IMR-90 (cell line): Measurements from ENCODE around the gene AMIGO3. TPM values are rescaled to one million over a fixed set of nuclear protein-coding genes. Genes with fewer than 3 reads are reported as not detected.

Source experiments
- ATAC-seq: fragments of 200-7000 bp; cut with Tn5 transposase; 2 replicates; pipeline ENCODE4 v1.9.1; 2020; ENCODE audit warnings: low read depth, mild to moderate bottlenecking, moderate library complexity
- BruUV-seq: library from RNA; stranded (reverse); fragments of 400-500 nt; replicated peaks from 2 replicates; lab custom pipeline; 2021; lab: Mats Ljungman, UMichigan
- CTCF ChIA-PET: fragments of 300-600 bp; formaldehyde crosslinking; extraction: SDS; loops from one replicate; lab custom pipeline; 2021; ENCODE audit warnings: antibody characterized with exemption; lab: Yijun Ruan, JAX
- POLR2A ChIA-PET: fragments of 300-600 bp; sonication (Branson Sonifier 250); formaldehyde crosslinking; loops from one replicate; lab custom pipeline; 2022; ENCODE audit warnings: antibody characterized with exemption; ENCODE audit not compliant: unreplicated experiment; lab: Charles Lee
- DNase-seq: peaks from one replicate; pipeline ENCODE4 v3.0.0; 2013
- H2AFZ ChIP-seq: replicated peaks from 2 replicates; pipeline ENCODE3; 2013; ENCODE audit warnings: low read length, mild to moderate bottlenecking; ENCODE audit not compliant: poor library complexity
- H2AK5ac ChIP-seq: 2 replicates; pipeline ENCODE4 v1.6.1; 2013; ENCODE audit warnings: low read depth, low read length, inconsistent platforms
- H2AK9ac ChIP-seq: replicated peaks from 2 replicates; pipeline ENCODE3; 2013; ENCODE audit warnings: mild to moderate bottlenecking, low read depth, low read length, moderate library complexity; ENCODE audit not compliant: poor library complexity
- H2BK120ac ChIP-seq: 2 replicates; pipeline ENCODE4 v1.6.1; 2013; ENCODE audit warnings: low read depth, low read length, inconsistent platforms
- H2BK15ac ChIP-seq: 3 replicates; pipeline ENCODE4 v1.6.1; 2013; ENCODE audit warnings: low read depth, low read length, inconsistent platforms
- H2BK20ac ChIP-seq: 2 replicates; pipeline ENCODE4 v1.6.1; 2013; ENCODE audit warnings: low read depth, mild to moderate bottlenecking, inconsistent platforms, low read length, moderate library complexity
- H2BK5ac ChIP-seq: 2 replicates; pipeline ENCODE4 v1.6.1; 2013; ENCODE audit warnings: mild to moderate bottlenecking, low read depth, low read length, inconsistent platforms; ENCODE audit not compliant: poor library complexity, severe bottlenecking
- H3K14ac ChIP-seq: replicated peaks from 2 replicates; pipeline ENCODE4 v1.6.1; 2013; ENCODE audit warnings: low read depth, low read length, inconsistent platforms
- H3K18ac ChIP-seq: 2 replicates; pipeline ENCODE4 v1.6.1; 2013; ENCODE audit warnings: low read depth, low read length, control low read depth
- H3K23ac ChIP-seq: 2 replicates; pipeline ENCODE4 v1.6.1; 2013; ENCODE audit warnings: low read depth, low read length, inconsistent platforms
- H3K27ac ChIP-seq: 2 replicates; pipeline ENCODE4 v1.5.1; 2013; ENCODE audit warnings: mild to moderate bottlenecking, control low read depth, low read length; ENCODE audit not compliant: insufficient read depth
- H3K27me3 ChIP-seq: 2 replicates; pipeline ENCODE4 v1.6.1; 2013; ENCODE audit warnings: low read length; ENCODE audit not compliant: control insufficient read depth, insufficient read depth
- H3K36me3 ChIP-seq: 2 replicates; pipeline ENCODE4 v1.6.1; 2013; ENCODE audit warnings: low read length, mixed read lengths; ENCODE audit not compliant: control insufficient read depth, insufficient read depth
- H3K4ac ChIP-seq: 2 replicates; pipeline ENCODE4 v1.6.1; 2013; ENCODE audit warnings: low read depth, low read length, inconsistent platforms
- H3K4me1 ChIP-seq: 2 replicates; pipeline ENCODE4 v1.6.1; 2013; ENCODE audit warnings: low read length, mixed read lengths; ENCODE audit not compliant: control insufficient read depth, insufficient read depth
- H3K4me2 ChIP-seq: 2 replicates; pipeline ENCODE4 v1.6.1; 2013; ENCODE audit warnings: low read depth, mild to moderate bottlenecking, control low read depth, low read length, moderate library complexity
- H3K4me3 ChIP-seq: 2 replicates; pipeline ENCODE4 v1.5.1; 2013; ENCODE audit warnings: low read depth, mild to moderate bottlenecking, control low read depth, low read length, moderate library complexity; ENCODE audit not compliant: insufficient read depth
- H3K56ac ChIP-seq: 2 replicates; pipeline ENCODE4 v1.6.1; 2013; ENCODE audit warnings: low read length, inconsistent platforms; ENCODE audit not compliant: insufficient read depth; ENCODE audit errors: extremely low read depth
- H3K79me1 ChIP-seq, 2 experiments: 2 replicates each; pipeline ENCODE4 v1.6.1; 2013; ENCODE audit warnings: low read length in 2 of 2, inconsistent platforms in 1 of 2, low read depth in 1 of 2
- H3K9ac ChIP-seq: 2 replicates; pipeline ENCODE4 v1.6.1; 2013; ENCODE audit warnings: low read depth, low read length, control low read depth
- H3K9me1 ChIP-seq: 2 replicates; pipeline ENCODE4 v1.6.1; 2013; ENCODE audit warnings: low read length, inconsistent platforms; ENCODE audit not compliant: insufficient read depth
- H3K9me3 ChIP-seq: 2 replicates; pipeline ENCODE4 v1.6.1; 2013; ENCODE audit warnings: low read length; ENCODE audit not compliant: control insufficient read depth, insufficient read depth
- H4K20me1 ChIP-seq: 2 replicates; pipeline ENCODE4 v1.6.1; 2013; ENCODE audit warnings: low read length, inconsistent platforms; ENCODE audit not compliant: insufficient read depth
- H4K5ac ChIP-seq: 2 replicates; pipeline ENCODE4 v1.6.1; 2013; ENCODE audit warnings: mild to moderate bottlenecking, low read depth, low read length, control low read depth
- H4K8ac ChIP-seq, 2 experiments: 2 replicates each; pipeline ENCODE4 v1.6.1; 2013; ENCODE audit warnings: low read depth in 2 of 2, low read length in 2 of 2, control low read depth in 1 of 2, inconsistent platforms in 1 of 2
- H4K91ac ChIP-seq: 2 replicates; pipeline ENCODE4 v1.6.1; 2013; ENCODE audit warnings: low read depth, low read length, inconsistent platforms; ENCODE audit not compliant: insufficient read depth
- CEBPB ChIP-seq: IDR thresholded peaks from 2 replicates; pipeline ENCODE4 v1.6.1; 2012; ENCODE audit warnings: low read depth, low read length, improper control_type of control experiment
- WGBS, 2 experiments: methylation state at CpG; one replicate each; pipeline versions ENCODE4 v1.1.5 to v1.1.7; 2013; ENCODE audit warnings: missing lambda C conversion rate in 2 of 2; ENCODE audit not compliant: insufficient read length in 1 of 2; ENCODE audit errors: extremely low coverage in 2 of 2; 5-methylcytosine and 5-hydroxymethylcytosine counted together
- dilution Hi-C: fragments of 300-500 bp; cut with HindIII; formaldehyde crosslinking; loops from one replicate; pipeline ENCODE4 v1.14.3; 2018; ENCODE audit warnings: low sequenced_read_pairs; ENCODE audit not compliant: unreplicated experiment
- in situ Hi-C: fragments of 300-500 bp; cut with MboI; formaldehyde crosslinking; loops from 3 replicates; pipeline ENCODE4 v1.14.3; 2019; ENCODE audit warnings: low sequenced_read_pairs, inconsistent platforms, mixed read lengths
- intact Hi-C: fragments of 100-400 bp; cut with micrococcal nuclease; formaldehyde crosslinking; loops from 2 replicates; pipeline ENCODE4 v1.10.0; 2022
- polyA plus RNA-seq, 3 experiments: library from polyadenylated mRNA; depleted of rRNA; stranded (reverse); fragments of >200 nt; gene quantifications; 2 replicates each; pipeline ENCODE4 v1.2.3, GENCODE V29; 2012; ENCODE audit warnings: low replicate concordance in 1 of 3
- total RNA-seq: library from RNA; depleted of rRNA; stranded (reverse); fragments of >200 nt; gene quantifications from 2 replicates; pipeline ENCODE4 v1.2.3, GENCODE V29; 2012
- TF ChIP-seq, protein P1 (sequence below): fragments of 150-350 bp; IDR thresholded peaks from 2 replicates; pipeline ENCODE4 v1.6.1; 2017; ENCODE audit warnings: mild to moderate bottlenecking, antibody characterized with exemption, low read length, low read depth
- TF ChIP-seq, protein P2 (sequence below): conservative IDR thresholded peaks from 2 replicates; pipeline ENCODE4 v1.5.1; 2012; ENCODE audit warnings: mild to moderate bottlenecking, low read depth, low read length, improper control_type of control experiment

Gene AMIGO3
- total and polyA plus RNA-seq, 2 of the 4 experiments (the other 2 are of a cell fraction) = 1.5 TPM; not detected in 1

GRCh38 chr3:49714728-49715550, 4.5 kb downstream of the AMIGO3 start:
- ChIA-PET POLR2A (no interaction called here), CTCF (no interaction called here)
- Histone ChIP-seq H4K20me1 (peaks cover 8% of the 10 kb centered on the region), H2BK20ac (no peak overlapping the region), H2AK5ac (no peak overlapping the region), H3K56ac (no peak overlapping the region), H3K4me1 (peaks cover 6% of the 10 kb centered on the region), H2BK120ac (no peak overlapping the region), H4K8ac (no peak overlapping the region), H3K36me3 (peaks cover 11% of the 10 kb centered on the region; the same call in 1 of the 2 replicates), H4K91ac (no peak overlapping the region), H3K27me3 (no peaks in the 10 kb centered on the region), H3K4me3 (no peak overlapping the region), H2BK15ac (no peak overlapping the region), H3K9me3 (no peaks in the 10 kb centered on the region), H2AK9ac (no peak overlapping the region), H3K23ac (no peak overlapping the region), H3K14ac (no peak overlapping the region), H3K27ac (no peak overlapping the region), H3K4ac (no peak overlapping the region), H2BK5ac (no peak overlapping the region), H3K9me1 (no peaks in the 10 kb centered on the region; the same call in 1 of the 2 replicates), H3K4me2 (no peak overlapping the region), H3K9ac (no peak overlapping the region), H3K18ac (no peak overlapping the region), H2AFZ (no peak overlapping the region), H3K79me1 (peaks cover 0 to 6% of the 10 kb centered on the region in 2 experiments; a peak in 1 of 4 replicates), H4K5ac (no peak overlapping the region)
- intact Hi-C loops = no loop called here
- dilution Hi-C loops = no loop called here
- no peak for ATAC-seq
- 90% methylated on average over 8 of the region's 13 CpGs; no CpG with 5 or more reads in 1 of the 2 experiments for whole genome bisulfite sequencing, 2 experiments
- no TSS peak for BruUV-seq
- in situ Hi-C loops = no loop called here
- TF ChIP-seq, protein P1, sequence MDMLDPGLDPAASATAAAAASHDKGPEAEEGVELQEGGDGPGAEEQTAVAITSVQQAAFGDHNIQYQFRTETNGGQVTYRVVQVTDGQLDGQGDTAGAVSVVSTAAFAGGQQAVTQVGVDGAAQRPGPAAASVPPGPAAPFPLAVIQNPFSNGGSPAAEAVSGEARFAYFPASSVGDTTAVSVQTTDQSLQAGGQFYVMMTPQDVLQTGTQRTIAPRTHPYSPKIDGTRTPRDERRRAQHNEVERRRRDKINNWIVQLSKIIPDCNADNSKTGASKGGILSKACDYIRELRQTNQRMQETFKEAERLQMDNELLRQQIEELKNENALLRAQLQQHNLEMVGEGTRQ = no peak
- TF ChIP-seq, protein P2, sequence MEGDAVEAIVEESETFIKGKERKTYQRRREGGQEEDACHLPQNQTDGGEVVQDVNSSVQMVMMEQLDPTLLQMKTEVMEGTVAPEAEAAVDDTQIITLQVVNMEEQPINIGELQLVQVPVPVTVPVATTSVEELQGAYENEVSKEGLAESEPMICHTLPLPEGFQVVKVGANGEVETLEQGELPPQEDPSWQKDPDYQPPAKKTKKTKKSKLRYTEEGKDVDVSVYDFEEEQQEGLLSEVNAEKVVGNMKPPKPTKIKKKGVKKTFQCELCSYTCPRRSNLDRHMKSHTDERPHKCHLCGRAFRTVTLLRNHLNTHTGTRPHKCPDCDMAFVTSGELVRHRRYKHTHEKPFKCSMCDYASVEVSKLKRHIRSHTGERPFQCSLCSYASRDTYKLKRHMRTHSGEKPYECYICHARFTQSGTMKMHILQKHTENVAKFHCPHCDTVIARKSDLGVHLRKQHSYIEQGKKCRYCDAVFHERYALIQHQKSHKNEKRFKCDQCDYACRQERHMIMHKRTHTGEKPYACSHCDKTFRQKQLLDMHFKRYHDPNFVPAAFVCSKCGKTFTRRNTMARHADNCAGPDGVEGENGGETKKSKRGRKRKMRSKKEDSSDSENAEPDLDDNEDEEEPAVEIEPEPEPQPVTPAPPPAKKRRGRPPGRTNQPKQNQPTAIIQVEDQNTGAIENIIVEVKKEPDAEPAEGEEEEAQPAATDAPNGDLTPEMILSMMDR = no peak
- TF ChIP-seq CEBPB = no peak
- no peak for DNase-seq
